Sigmoid colon (tissue), 7 donors: ENCODE measurements around the gene MSANTD2. TPM values are rescaled to one million over a fixed set of nuclear protein-coding genes. Genes with fewer than 3 reads are reported as not detected.
A peak's percentile ranks its signal among the peaks of the same experiment; 100 is the strongest.

Experiments
- DNase-seq: peaks from one replicate; pipeline ENCODE4 v3.0.0-alpha.2; 2019
- H3K27ac ChIP-seq, 4 donors: fragments of 200-600 bp; sonication (generic); one replicate each; pipeline ENCODE4 v1.5.1; 2016 to 2019; ENCODE audit warnings: mild to moderate bottlenecking in 1 of 4
- H3K27me3 ChIP-seq, 3 donors: fragments of 200-600 bp; sonication (generic); one replicate each; pipeline ENCODE4 v1.5.1; 2019; ENCODE audit warnings: mild to moderate bottlenecking in 1 of 3
- H3K36me3 ChIP-seq, 4 donors: fragments of 200-600 bp; sonication (generic); one replicate each; pipeline ENCODE4 v1.5.1; 2016 to 2019
- H3K4me1 ChIP-seq, 4 donors: fragments of 200-600 bp; sonication (generic); one replicate each; pipeline ENCODE4 v1.5.1; 2017 to 2019
- H3K4me3 ChIP-seq, 4 donors: fragments of 200-600 bp; sonication (generic); one replicate each; pipeline ENCODE4 v1.5.1; 2017 to 2019; ENCODE audit warnings: mild to moderate bottlenecking in 2 of 4, moderate library complexity in 1 of 4
- H3K9me3 ChIP-seq, 4 donors: fragments of 200-600 bp in 3 of 4; sonication (generic) in 3 of 4; one replicate each; pipeline versions ENCODE4 v1.5.1 to v1.6.1; 2013 to 2019
- CTCF ChIP-seq, 4 experiments: fragments of 450-650 bp in 3 of 4; fragments of 200-600 bp in 1 of 4; IDR thresholded peaks; one replicate each; pipeline ENCODE4 v1.5.1; 2016 to 2019; ENCODE audit warnings: antibody characterized with exemption in 4 of 4, mild to moderate bottlenecking in 3 of 4, moderate library complexity in 2 of 4
- EP300 ChIP-seq, 4 donors: sonication (generic); formaldehyde crosslinking; IDR thresholded peaks; one replicate each; pipeline ENCODE4 v1.6.1; 2017; ENCODE audit warnings: antibody characterized with exemption in 4 of 4
- POLR2A ChIP-seq, 2 donors: fragments of 450-650 bp; IDR thresholded peaks; one replicate each; pipeline ENCODE4 v1.6.1; 2016; ENCODE audit warnings: antibody characterized with exemption in 2 of 2, mild to moderate bottlenecking in 2 of 2, moderate library complexity in 2 of 2
- POLR2AphosphoS5 ChIP-seq, 4 donors: sonication (generic); formaldehyde crosslinking; IDR thresholded peaks; one replicate each; pipeline ENCODE4 v1.6.1; 2017; ENCODE audit warnings: antibody characterized with exemption in 4 of 4
- WGBS, 2 donors: extraction: QIAGEN DNeasy Blood & Tissue Kit; methylation state at CpG; one replicate each; pipeline ENCODE4 v1.1.7; 2013; 5-methylcytosine and 5-hydroxymethylcytosine counted together
- intact Hi-C: fragments of 100-400 bp; cut with DNase I; formaldehyde crosslinking; loops from one replicate; pipeline ENCODE4 v1.15.1; 2023
- polyA plus RNA-seq, 3 donors: library from polyadenylated mRNA; stranded (reverse); fragments of 200-250 nt; gene quantifications; one replicate each; pipeline ENCODE4 v1.2.3, GENCODE V29; 2013
- total RNA-seq, 4 donors: library from RNA; depleted of rRNA; stranded (reverse); fragments of >200 nt; gene quantifications; one replicate each; pipeline ENCODE4 v1.1.0, GENCODE V29; 2016
- donor health status: healthy with polysubstance abuse.
- donor health status: Bipolar disorder and iron deficiency.
- donor health status: healthy.

MSANTD2 gene
- total and polyA plus RNA-seq, 7 donors: 1.6 to 23.8 (median 8.6) TPM

DNA sequence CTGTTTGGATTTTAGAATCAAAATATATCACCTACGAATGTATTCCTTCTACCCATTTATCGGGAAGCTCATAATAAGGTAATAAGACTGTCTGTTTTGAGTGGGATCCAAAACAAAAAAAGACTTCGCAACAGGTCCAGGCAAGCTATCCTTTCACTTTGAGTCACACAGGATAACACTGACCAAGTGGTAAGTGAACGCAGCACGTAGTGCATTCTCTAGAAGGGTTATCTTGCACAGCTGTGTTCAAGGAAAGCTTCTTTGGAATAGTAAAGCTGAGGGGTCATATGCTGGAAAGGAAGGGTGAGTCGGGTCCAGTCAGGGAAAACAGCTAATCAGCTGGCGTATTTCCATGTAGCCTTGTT lies 82.8 kb downstream of the MSANTD2 start:
- 61 to 72% methylated on average over 7 of the region's 7 CpGs for WGBS, 2 donors
- TF ChIP-seq EP300 (IDR thresholded peaks at IDR 0.05): no peak
- no peak for TF ChIP-seq CTCF (IDR thresholded peaks at IDR 0.05)
- TF ChIP-seq POLR2AphosphoS5 (IDR thresholded peaks at IDR 0.05): no peak
- peak overlapping the region in 3 of 4 donors; percentile 35 to 43 (median 40) for H3K4me3 ChIP-seq
- H3K27ac ChIP-seq: peak overlapping the region in 1 of 4 donors; percentile 20
- H3K27me3 ChIP-seq: peaks cover 6 to 66% (median 33%) of the 10 kb centered on the region in 3 donors
- H3K4me1 ChIP-seq: peaks cover 0 to 13% (median 9%) of the 10 kb centered on the region in 4 donors
- no peak for DNase-seq
- H3K9me3 ChIP-seq: no peaks in the 10 kb centered on the region
- no peaks in the 10 kb centered on the region for H3K36me3 ChIP-seq
- intact Hi-C loops: no loop called here

DNA sequence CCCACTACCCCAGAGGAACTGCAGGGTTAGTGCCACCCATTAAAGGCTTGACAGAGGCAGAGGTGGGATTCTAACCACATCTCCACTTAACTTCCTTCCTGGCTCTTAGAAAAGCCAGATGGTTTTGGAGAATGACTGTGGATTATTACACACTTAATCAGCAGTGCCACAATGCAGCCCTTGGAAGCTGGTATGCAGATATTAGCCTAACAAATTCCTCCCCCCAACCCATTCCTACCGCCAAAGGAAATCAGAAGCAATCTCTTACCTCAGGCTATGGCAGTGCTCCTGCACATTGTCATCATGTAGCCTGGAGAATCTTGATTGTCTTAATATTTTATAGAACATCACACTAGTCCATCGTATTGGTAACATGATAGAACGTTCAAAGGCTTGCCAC lies 83.6 kb downstream of the MSANTD2 start:
- intact Hi-C loops: no loop called here
- WGBS, 2 donors: 56 to 81% methylated on average over 3 of the region's 3 CpGs
- Histone ChIP-seq H3K36me3 (no peaks in the 10 kb centered on the region), H3K27me3 (peaks cover 6 to 57% (median 28%) of the 10 kb centered on the region in 3 donors), H3K4me1 (peaks cover 0 to 13% (median 9%) of the 10 kb centered on the region in 4 donors), H3K4me3 (no peak overlapping the region), H3K27ac (no peak overlapping the region), H3K9me3 (no peaks in the 10 kb centered on the region)
- no peak for TF ChIP-seq POLR2AphosphoS5 (IDR thresholded peaks at IDR 0.05)
- TF ChIP-seq CTCF (IDR thresholded peaks at IDR 0.05): no peak
- no peak for TF ChIP-seq POLR2A (IDR thresholded peaks at IDR 0.05)
- TF ChIP-seq EP300 (IDR thresholded peaks at IDR 0.05): no peak
- DNase-seq: no peak

Other genes with a start within 250 kb of the MSANTD2 start
- gene OR8A1, start 230.4 kb downstream of the MSANTD2 start, total RNA-seq: not detected
- gene OR8A1, start 230.4 kb downstream of the MSANTD2 start, polyA plus RNA-seq: not detected
- gene PANX3, start 189.0 kb downstream of the MSANTD2 start, total RNA-seq: not detected
- not detected for gene PANX3, start 189.0 kb downstream of the MSANTD2 start, polyA plus RNA-seq
- 10 to 100 TPM; 26.0 to 41.0 (median 30.3) TPM for gene TBRG1, start 177.5 kb downstream of the MSANTD2 start, total RNA-seq
- gene TBRG1, start 177.5 kb downstream of the MSANTD2 start, polyA plus RNA-seq: 10 to 100 TPM; 14.4 to 24.4 (median 22.7) TPM
- gene SIAE, start 126.7 kb downstream of the MSANTD2 start, total RNA-seq: 1 to 10 TPM; 2.5 to 7.2 (median 4.3) TPM
- gene SIAE, start 126.7 kb downstream of the MSANTD2 start, polyA plus RNA-seq: 10 to 100 TPM; 13.2 to 62.2 (median 24.7) TPM
- gene SPA17, start 126.5 kb downstream of the MSANTD2 start, total RNA-seq: 1 to 10 TPM; 2.3 to 7.1 (median 5.2) TPM
- gene SPA17, start 126.5 kb downstream of the MSANTD2 start, polyA plus RNA-seq: 10 to 100 TPM; 12.6 to 23.8 (median 15.6) TPM
- 1 to 10 TPM in 2 of 4 donors, under 1 TPM in 1, not detected in 1; 0.95 to 1.3 (median 1.1) TPM for gene NRGN, start 60.5 kb downstream of the MSANTD2 start, total RNA-seq
- 1 to 10 TPM in 2 of 3 donors, not detected in 1; 1.8 to 7.4 TPM for gene NRGN, start 60.5 kb downstream of the MSANTD2 start, polyA plus RNA-seq
- gene VSIG2, start 48.2 kb downstream of the MSANTD2 start, total RNA-seq: 1 to 10 TPM in 1 of 4 donors, under 1 TPM in 2, not detected in 1; 0.36 to 3.0 (median 0.49) TPM
- 10 to 100 TPM; 54.6 to 79.3 (median 66.9) TPM for gene VSIG2, start 48.2 kb downstream of the MSANTD2 start, polyA plus RNA-seq
- 1 to 10 TPM; 4.6 to 9.7 (median 7.6) TPM for gene ESAM, start 38.1 kb downstream of the MSANTD2 start, total RNA-seq
- gene ESAM, start 38.1 kb downstream of the MSANTD2 start, polyA plus RNA-seq: 10 to 100 TPM in 1 of 3 donors, 1 to 10 TPM in 2; 2.3 to 14.9 (median 3.6) TPM
- 10 to 100 TPM in 2 of 4 donors, 1 to 10 TPM in 2; 9.1 to 37.7 (median 10.1) TPM for gene ROBO3, start 65.0 kb upstream of the MSANTD2 start, total RNA-seq
- 1 to 10 TPM; 1.6 to 7.8 (median 2.4) TPM for gene ROBO3, start 65.0 kb upstream of the MSANTD2 start, polyA plus RNA-seq
- 10 to 100 TPM in 2 of 4 donors, 1 to 10 TPM in 2; 8.1 to 13.8 (median 11.0) TPM for gene ROBO4, start 97.5 kb upstream of the MSANTD2 start, total RNA-seq
- gene ROBO4, start 97.5 kb upstream of the MSANTD2 start, polyA plus RNA-seq: 1 to 10 TPM in 2 of 3 donors, under 1 TPM in 1; 0.46 to 6.2 (median 1.2) TPM
- not detected for gene HEPN1, start 118.8 kb upstream of the MSANTD2 start, total RNA-seq
- gene HEPN1, start 118.8 kb upstream of the MSANTD2 start, polyA plus RNA-seq: under 1 TPM in 1 of 3 donors, not detected in 2; 0.04 TPM
- 1 to 10 TPM in 2 of 4 donors, under 1 TPM in 2; 0.27 to 5.5 (median 1.2) TPM for gene HEPACAM, start 135.6 kb upstream of the MSANTD2 start, total RNA-seq
- gene HEPACAM, start 135.6 kb upstream of the MSANTD2 start, polyA plus RNA-seq: under 1 TPM in 1 of 3 donors, not detected in 2; 0.52 TPM
- gene CCDC15, start 153.8 kb upstream of the MSANTD2 start, total RNA-seq: under 1 TPM; 0.41 to 0.99 (median 0.77) TPM
- under 1 TPM; 0.46 to 0.66 (median 0.60) TPM for gene CCDC15, start 153.8 kb upstream of the MSANTD2 start, polyA plus RNA-seq